Stimulated activated CD8-positive, alpha-beta memory T cell treated with anti-CD3 and anti-CD28 coated beads, Interleukin-15, amount 100 ng/mL, for 1 hour (primary cell): ENCODE measurements around the gene GPR101.
"Not testable (repeated sequence)": the region's sequence is repeated elsewhere in the genome, so short reads cannot be mapped to it uniquely, and the experiment has no call there.

Experiments
- DNase-seq: peaks from one replicate; pipeline ENCODE4 v3.0.0-alpha.2; 2020; ENCODE audit warnings: low read depth

Gene GPR101

GRCh38 chrX:137025930-137026329 lies 7.9 kb downstream of the GPR101 start:
- no peak for DNase-seq

DNA sequence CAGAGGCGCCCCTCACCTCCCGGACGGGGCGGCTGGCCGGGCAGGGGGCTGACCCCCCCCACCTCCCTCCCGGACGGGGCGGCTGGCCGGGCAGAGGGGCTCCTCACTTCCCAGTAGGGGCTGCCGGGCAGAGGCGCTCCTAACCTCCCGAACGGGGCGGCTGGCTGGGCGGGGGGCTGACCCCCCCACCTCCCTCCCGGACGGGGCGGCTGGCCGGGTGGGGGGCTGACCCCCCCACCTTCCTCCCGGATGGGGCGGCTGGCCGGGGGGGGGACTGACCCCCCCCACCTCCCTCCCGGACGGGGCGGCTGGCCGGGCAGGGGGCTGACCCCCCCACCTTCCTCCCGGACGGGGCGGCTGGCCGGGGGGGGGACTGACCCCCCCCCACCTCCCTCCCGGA lies 33.6 kb downstream of the GPR101 start:
- not testable (repeated sequence) for DNase-seq

GRCh38 chrX:136999024-136999423 lies 34.8 kb downstream of the GPR101 start:
- DNase-seq, result no peak
